Measurements from ENCODE around the gene OR2M3.

DNA sequence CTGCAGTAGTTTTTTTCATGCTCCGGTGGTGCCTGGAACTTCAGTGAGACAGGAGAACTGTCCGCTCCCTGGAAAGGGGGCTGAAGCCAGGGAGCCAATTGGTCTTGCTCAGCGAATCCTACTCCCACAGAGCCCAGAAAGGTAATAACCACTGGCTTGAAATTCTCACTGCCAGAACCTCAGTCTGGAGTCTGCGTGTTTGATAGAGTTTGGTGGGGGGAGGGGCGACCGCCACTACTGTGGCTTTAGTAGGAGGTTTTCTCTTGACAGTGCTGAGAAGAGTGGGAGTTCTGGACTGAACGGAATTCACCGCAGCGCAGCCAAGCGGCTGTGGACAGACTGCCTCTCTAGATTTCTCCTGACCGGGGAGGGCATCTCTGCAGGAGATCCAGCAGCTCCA, 8.0 kb upstream of the OR2M3 start:
- TF ChIP-seq, protein P1, sequence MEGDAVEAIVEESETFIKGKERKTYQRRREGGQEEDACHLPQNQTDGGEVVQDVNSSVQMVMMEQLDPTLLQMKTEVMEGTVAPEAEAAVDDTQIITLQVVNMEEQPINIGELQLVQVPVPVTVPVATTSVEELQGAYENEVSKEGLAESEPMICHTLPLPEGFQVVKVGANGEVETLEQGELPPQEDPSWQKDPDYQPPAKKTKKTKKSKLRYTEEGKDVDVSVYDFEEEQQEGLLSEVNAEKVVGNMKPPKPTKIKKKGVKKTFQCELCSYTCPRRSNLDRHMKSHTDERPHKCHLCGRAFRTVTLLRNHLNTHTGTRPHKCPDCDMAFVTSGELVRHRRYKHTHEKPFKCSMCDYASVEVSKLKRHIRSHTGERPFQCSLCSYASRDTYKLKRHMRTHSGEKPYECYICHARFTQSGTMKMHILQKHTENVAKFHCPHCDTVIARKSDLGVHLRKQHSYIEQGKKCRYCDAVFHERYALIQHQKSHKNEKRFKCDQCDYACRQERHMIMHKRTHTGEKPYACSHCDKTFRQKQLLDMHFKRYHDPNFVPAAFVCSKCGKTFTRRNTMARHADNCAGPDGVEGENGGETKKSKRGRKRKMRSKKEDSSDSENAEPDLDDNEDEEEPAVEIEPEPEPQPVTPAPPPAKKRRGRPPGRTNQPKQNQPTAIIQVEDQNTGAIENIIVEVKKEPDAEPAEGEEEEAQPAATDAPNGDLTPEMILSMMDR (conservative IDR thresholded peaks at IDR 0.05), result no peak
- no peak for TF ChIP-seq ZFX (IDR thresholded peaks at IDR 0.05)

All from C4-2B (cell line).